ENCODE measurements around the gene MARK3. TPM values are rescaled to one million over a fixed set of nuclear protein-coding genes. Genes with fewer than 3 reads are reported as not detected.

The MARK3 gene
- total and polyA plus RNA-seq, 2 of the 4 experiments (the other 2 are of a cell fraction): 78.5 to 80.5 TPM

DNA sequence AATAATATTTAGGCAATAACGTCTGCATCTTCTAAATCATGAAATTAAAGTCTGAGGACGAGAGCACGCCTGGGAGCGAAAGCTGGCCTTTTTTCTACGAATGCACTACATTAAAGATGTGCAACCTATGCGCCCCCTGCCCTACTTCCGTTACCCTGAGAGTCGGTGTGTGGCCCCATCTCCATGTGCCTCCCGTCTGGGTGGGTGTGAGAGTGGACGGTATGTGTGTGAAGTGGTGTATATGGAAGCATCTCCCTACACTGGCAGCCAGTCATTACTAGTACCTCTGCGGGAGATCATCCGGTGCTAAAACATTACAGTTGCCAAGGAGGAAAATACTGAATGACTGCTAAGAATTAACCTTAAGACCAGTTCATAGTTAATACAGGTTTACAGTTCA lies 118.1 kb downstream of the MARK3 start:
- H2BK120ac ChIP-seq (ENCODE audit: low read depth, low read length): no peak overlapping the region
- WGBS, 2 experiments (ENCODE audit: extremely low coverage in 2 of 2, insufficient read length in 1 of 2): no CpG with 5 or more reads among the region's 12 CpGs
- no peak overlapping the region for H4K8ac ChIP-seq (ENCODE audit: low read depth in 2 of 2, low read length in 2 of 2)
- H3K14ac ChIP-seq (replicated peaks; ENCODE audit: low read depth, low read length): no peak overlapping the region
- dilution Hi-C loops (cut with HindIII; ENCODE audit: low sequenced_read_pairs, unreplicated experiment): no loop called here
- in situ Hi-C loops (cut with MboI; ENCODE audit: low sequenced_read_pairs): no loop called here
- no peak overlapping the region for H2AK9ac ChIP-seq (replicated peaks; ENCODE audit: low read depth, low read length, poor library complexity)
- H3K27me3 ChIP-seq (ENCODE audit: control insufficient read depth, insufficient read depth, low read length): no peaks in the 10 kb centered on the region
- H4K20me1 ChIP-seq (ENCODE audit: insufficient read depth, low read length): peaks cover 30% of the 10 kb centered on the region
- no peak overlapping the region for H2BK5ac ChIP-seq (ENCODE audit: low read depth, low read length, poor library complexity, severe bottlenecking)
- no peak overlapping the region for H3K4me2 ChIP-seq (ENCODE audit: low read depth, low read length)
- no peak overlapping the region for H2BK20ac ChIP-seq (ENCODE audit: low read depth, low read length)
- H3K56ac ChIP-seq (ENCODE audit: extremely low read depth, insufficient read depth, low read length): no peak overlapping the region
- TF ChIP-seq RAD21 (IDR thresholded peaks at IDR 0.05; ENCODE audit: low read length) (no peak), POLR2A (IDR thresholded peaks at IDR 0.05; ENCODE audit: low read depth, low read length) (no peak), NFE2L2 (IDR thresholded peaks at IDR 0.05; ENCODE audit: low read depth, low read length) (no peak), RFX5 (IDR thresholded peaks at IDR 0.05; ENCODE audit: low read depth, low read length) (no peak), RCOR1 (IDR thresholded peaks at IDR 0.05; ENCODE audit: insufficient replicate concordance, low read length) (no peak), MXI1 (IDR thresholded peaks at IDR 0.05; ENCODE audit: borderline replicate concordance, low read depth, low read length) (no peak), FOS (IDR thresholded peaks at IDR 0.05; ENCODE audit: low read depth, low read length) (no peak), MAFK (IDR thresholded peaks at IDR 0.05; ENCODE audit: low read depth, low read length) (no peak), SMC3 (IDR thresholded peaks at IDR 0.05; ENCODE audit: low read depth, low read length) (no peak), USF2 (IDR thresholded peaks at IDR 0.05; ENCODE audit: low read depth, low read length) (no peak)
- TF ChIP-seq, protein P1, sequence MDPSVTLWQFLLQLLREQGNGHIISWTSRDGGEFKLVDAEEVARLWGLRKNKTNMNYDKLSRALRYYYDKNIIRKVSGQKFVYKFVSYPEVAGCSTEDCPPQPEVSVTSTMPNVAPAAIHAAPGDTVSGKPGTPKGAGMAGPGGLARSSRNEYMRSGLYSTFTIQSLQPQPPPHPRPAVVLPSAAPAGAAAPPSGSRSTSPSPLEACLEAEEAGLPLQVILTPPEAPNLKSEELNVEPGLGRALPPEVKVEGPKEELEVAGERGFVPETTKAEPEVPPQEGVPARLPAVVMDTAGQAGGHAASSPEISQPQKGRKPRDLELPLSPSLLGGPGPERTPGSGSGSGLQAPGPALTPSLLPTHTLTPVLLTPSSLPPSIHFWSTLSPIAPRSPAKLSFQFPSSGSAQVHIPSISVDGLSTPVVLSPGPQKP (IDR thresholded peaks at IDR 0.05; ENCODE audit: borderline replicate concordance, low read depth, low read length): no peak
- TF ChIP-seq, protein P2, sequence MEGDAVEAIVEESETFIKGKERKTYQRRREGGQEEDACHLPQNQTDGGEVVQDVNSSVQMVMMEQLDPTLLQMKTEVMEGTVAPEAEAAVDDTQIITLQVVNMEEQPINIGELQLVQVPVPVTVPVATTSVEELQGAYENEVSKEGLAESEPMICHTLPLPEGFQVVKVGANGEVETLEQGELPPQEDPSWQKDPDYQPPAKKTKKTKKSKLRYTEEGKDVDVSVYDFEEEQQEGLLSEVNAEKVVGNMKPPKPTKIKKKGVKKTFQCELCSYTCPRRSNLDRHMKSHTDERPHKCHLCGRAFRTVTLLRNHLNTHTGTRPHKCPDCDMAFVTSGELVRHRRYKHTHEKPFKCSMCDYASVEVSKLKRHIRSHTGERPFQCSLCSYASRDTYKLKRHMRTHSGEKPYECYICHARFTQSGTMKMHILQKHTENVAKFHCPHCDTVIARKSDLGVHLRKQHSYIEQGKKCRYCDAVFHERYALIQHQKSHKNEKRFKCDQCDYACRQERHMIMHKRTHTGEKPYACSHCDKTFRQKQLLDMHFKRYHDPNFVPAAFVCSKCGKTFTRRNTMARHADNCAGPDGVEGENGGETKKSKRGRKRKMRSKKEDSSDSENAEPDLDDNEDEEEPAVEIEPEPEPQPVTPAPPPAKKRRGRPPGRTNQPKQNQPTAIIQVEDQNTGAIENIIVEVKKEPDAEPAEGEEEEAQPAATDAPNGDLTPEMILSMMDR (conservative IDR thresholded peaks at IDR 0.05; ENCODE audit: low read depth, low read length): no peak
- H4K5ac ChIP-seq (ENCODE audit: low read depth, low read length): no peak overlapping the region
- ATAC-seq (ENCODE audit: low read depth): no peak
- CTCF ChIA-PET: no interaction called here
- no peak for DNase-seq
- no peak overlapping the region for H2AK5ac ChIP-seq (ENCODE audit: low read depth, low read length)
- peaks cover 34 to 54% of the 10 kb centered on the region in 2 experiments for H3K79me1 ChIP-seq (ENCODE audit: low read depth in 1 of 2, low read length in 2 of 2)
- intact Hi-C loops (cut with micrococcal nuclease): no loop called here
- peaks cover 60% of the 10 kb centered on the region for H3K36me3 ChIP-seq (ENCODE audit: control insufficient read depth, insufficient read depth, low read length)
- no peak overlapping the region for H2AFZ ChIP-seq (replicated peaks; ENCODE audit: low read length, poor library complexity)
- POLR2A ChIA-PET (ENCODE audit: unreplicated experiment): no interaction called here
- no peaks in the 10 kb centered on the region; the same call in 1 of the 2 replicates for H3K4me1 ChIP-seq (ENCODE audit: control insufficient read depth, insufficient read depth, low read length)
- H3K18ac ChIP-seq (ENCODE audit: low read depth, low read length): no peak overlapping the region
- H4K91ac ChIP-seq (ENCODE audit: insufficient read depth, low read depth, low read length): no peak overlapping the region
- peaks cover 6% of the 10 kb centered on the region; the same call in 1 of the 2 replicates for H3K9me1 ChIP-seq (ENCODE audit: insufficient read depth, low read length)
- BruUV-seq (replicated peaks): TSS peak; percentile 55
- H3K4ac ChIP-seq (ENCODE audit: low read depth, low read length): no peak overlapping the region
- H2BK15ac ChIP-seq (ENCODE audit: low read depth, low read length): no peak overlapping the region
- H3K9ac ChIP-seq (ENCODE audit: low read depth, low read length): no peak overlapping the region
- H3K4me3 ChIP-seq (ENCODE audit: insufficient read depth, low read depth, low read length): no peak overlapping the region
- H3K27ac ChIP-seq (ENCODE audit: insufficient read depth, low read length): no peak overlapping the region
- no peaks in the 10 kb centered on the region for H3K9me3 ChIP-seq (ENCODE audit: control insufficient read depth, insufficient read depth, low read length)
- H3K23ac ChIP-seq (ENCODE audit: low read depth, low read length): no peak overlapping the region

Data from IMR-90 (cell line).